Psoas muscle (tissue), 8 donors: ENCODE measurements around the gene PSMB9. TPM values are rescaled to one million over a fixed set of nuclear protein-coding genes. Genes with fewer than 3 reads are reported as not detected.

Experiments used
- ATAC-seq, 4 donors: fragments of 200-7000 bp; cut with Tn5 transposase; one replicate each; pipeline ENCODE4 v1.9.1; 2020; ENCODE audit warnings: moderate library complexity in 3 of 4, mild to moderate bottlenecking in 2 of 4
- DNase-seq, 2 donors: peaks; one replicate each; pipeline ENCODE4 v3.0.0-alpha.2; 2020
- H3K27ac ChIP-seq: fragments of 200-600 bp; one replicate; pipeline ENCODE4 v1.8.0; 2022
- H3K27me3 ChIP-seq, 3 donors: fragments of 200-600 bp in 1 of 3; one replicate each; pipeline versions ENCODE4 v1.6.1 to v1.8.0; 2013 to 2022; ENCODE audit warnings: low read length in 2 of 3, mild to moderate bottlenecking in 2 of 3, moderate library complexity in 1 of 3; ENCODE audit not compliant: insufficient read depth in 3 of 3
- H3K36me3 ChIP-seq, 2 donors: fragments of 200-600 bp in 1 of 2; one replicate each; pipeline versions ENCODE4 v1.6.1 to v1.8.0; 2013 to 2022; ENCODE audit warnings: low read depth in 1 of 2, mild to moderate bottlenecking in 1 of 2, moderate library complexity in 1 of 2; ENCODE audit not compliant: insufficient read depth in 1 of 2
- H3K4me1 ChIP-seq: fragments of 200-600 bp; one replicate; pipeline ENCODE4 v1.8.0; 2022
- H3K4me3 ChIP-seq: fragments of 200-600 bp; one replicate; pipeline ENCODE4 v1.8.0; 2022; ENCODE audit warnings: mild to moderate bottlenecking
- H3K9me3 ChIP-seq: fragments of 200-600 bp; one replicate; pipeline ENCODE4 v1.8.0; 2022
- CTCF ChIP-seq: fragments of 200-600 bp; IDR thresholded peaks from one replicate; pipeline ENCODE4 v1.8.0; 2022; ENCODE audit warnings: antibody characterized with exemption
- WGBS, 3 donors: extraction: QIAGEN DNeasy Blood & Tissue Kit; methylation state at CpG; one replicate each; pipeline versions ENCODE4 v1.1.6 to v1.1.7; 2013; 5-methylcytosine and 5-hydroxymethylcytosine counted together
- intact Hi-C, 2 donors: fragments of 100-400 bp; cut with DNase I; formaldehyde crosslinking; loops; one replicate each; pipeline versions ENCODE4 v1.11.0 to v1.14.2; 2022
- polyA plus RNA-seq, 3 donors: library from polyadenylated mRNA; stranded (reverse); fragments of 200-250 nt; gene quantifications; one replicate each; pipeline ENCODE4 v1.2.3, GENCODE V29; 2013
- total RNA-seq, 4 donors: library from RNA; stranded (reverse); fragmentation: NEBNext Ultra II Directional in 2 of 4; extraction: Animal tissue kit (Norgen Biotek cat#: 25700) in 2 of 4; gene quantifications; one replicate each; pipeline versions ENCODE4 v1.2.1 to v1.2.4, GENCODE V29; 2021 to 2023
- donor health status: healthy with polysubstance abuse.
- donor health status: DM: no; HTN: no; CAD: no; lungs with moderate emphysema.
- donor health status: Bipolar disorder and iron deficiency.
- donor health status: healthy.
- donor health status: DM: yes; HTN: yes; CAD: no.
- donor health status: DM: no; HTN: no; CAD: no.
- donor health status: DM: no; HTN: no; CAD: no.
- donor health status: DM: yes; HTN: yes; CAD: no.

The PSMB9 gene
- total and polyA plus RNA-seq, 7 donors, result 6.6 to 18.0 (median 10.1) TPM

- no peak overlapping the region for H3K4me3 ChIP-seq
- TF ChIP-seq CTCF, result no peak
- peaks cover 16% of the 10 kb centered on the region for H3K4me1 ChIP-seq
- peaks cover 0 to 21% of the 10 kb centered on the region in 2 donors for H3K36me3 ChIP-seq
- H3K27ac ChIP-seq, result no peak overlapping the region
- DNase-seq (no peak), ATAC-seq (no peak)
- intact Hi-C loops, result no loop called here
- no peaks in the 10 kb centered on the region for H3K9me3 ChIP-seq
- H3K27me3 ChIP-seq, result no peaks in the 10 kb centered on the region
- WGBS, 3 donors, result 88 to 94% (median 91%) methylated on average over 9 of the region's 9 CpGs
These were observed 13.3 kb upstream of the PSMB9 start for GRCh38 chr6:32840604-32841246.

GRCh38 chr6:32842021-32842650 lies 11.9 kb upstream of the PSMB9 start:
- no peak for TF ChIP-seq CTCF
- Histone ChIP-seq H3K4me1 (peaks cover 12% of the 10 kb centered on the region), H3K4me3 (no peak overlapping the region), H3K9me3 (no peaks in the 10 kb centered on the region), H3K27ac (no peak overlapping the region), H3K36me3 (peaks cover 0 to 24% of the 10 kb centered on the region in 2 donors), H3K27me3 (no peaks in the 10 kb centered on the region)
- ATAC-seq (no peak), DNase-seq (no peak)
- intact Hi-C loops, result no loop called here
- 91 to 93% (median 93%) methylated on average over 6 of the region's 6 CpGs for WGBS, 3 donors

- DNase-seq, result no peak
- peak overlapping the region; percentile 69 for H3K4me3 ChIP-seq
- H3K4me1 ChIP-seq, result peaks cover 6% of the 10 kb centered on the region
- intact Hi-C loops, result no loop called here
- H3K27me3 ChIP-seq, result no peaks in the 10 kb centered on the region
- H3K27ac ChIP-seq, result no peak overlapping the region
- TF ChIP-seq CTCF, result no peak
- H3K36me3 ChIP-seq, result peaks cover 0 to 30% of the 10 kb centered on the region in 2 donors
- no peaks in the 10 kb centered on the region for H3K9me3 ChIP-seq
- no peak for ATAC-seq
- 81 to 87% (median 85%) methylated on average over 8 of the region's 8 CpGs for WGBS, 3 donors
These were observed 11.3 kb upstream of the PSMB9 start for GRCh38 chr6:32842690-32843089.

DNA sequence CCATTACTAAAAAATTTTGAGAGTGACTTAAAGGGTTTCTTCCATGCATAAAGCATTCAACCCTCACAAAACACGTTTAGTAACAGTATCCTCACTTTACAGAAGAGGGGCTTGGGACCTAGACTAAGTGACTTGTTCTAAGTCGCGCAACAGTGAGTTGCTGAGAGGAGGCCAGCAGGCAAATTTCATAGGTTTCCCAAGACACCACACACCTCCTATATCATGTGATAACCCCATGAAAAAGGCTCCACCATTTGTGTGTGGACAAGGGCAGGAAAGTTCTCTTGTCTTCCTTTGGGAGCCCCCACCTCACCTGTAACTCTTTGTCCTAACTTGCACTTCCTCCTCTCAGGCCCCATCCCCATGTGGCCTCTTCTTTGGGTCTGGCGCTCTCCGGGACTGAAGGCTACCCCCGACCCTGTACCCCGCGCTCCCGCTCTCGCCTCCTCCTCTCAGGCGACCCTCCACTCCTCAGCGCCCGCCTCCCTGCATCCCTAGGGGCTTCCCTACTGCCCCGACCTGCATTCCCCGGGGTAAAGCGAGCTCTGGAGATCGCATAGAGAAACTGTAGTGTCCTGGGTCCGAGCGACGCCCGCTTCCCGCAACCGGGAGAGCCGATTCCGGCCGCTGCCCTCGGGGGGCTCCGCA lies 10.5 kb upstream of the PSMB9 start:
- Histone ChIP-seq H3K9me3 (no peaks in the 10 kb centered on the region), H3K27me3 (no peaks in the 10 kb centered on the region), H3K27ac (peak overlapping the region; percentile 74), H3K4me3 (peak overlapping the region; percentile 69), H3K4me1 (peaks cover 4% of the 10 kb centered on the region), H3K36me3 (peaks cover 0 to 38% of the 10 kb centered on the region in 2 donors)
- no peak for TF ChIP-seq CTCF
- ATAC-seq (no peak), DNase-seq (peak; percentile 27 to 70)
- 8 to 10% (median 10%) methylated on average over 24 to 28 of the region's 28 CpGs for WGBS, 3 donors
- intact Hi-C loops, result no loop called here
